WTC11 (cell line): ENCODE measurements around the gene TEKT5.
"Not testable (repeated sequence)": the region's sequence is repeated elsewhere in the genome, so short reads cannot be mapped to it uniquely, and the experiment has no call there.

Experiments used
- JAZF1 ChIP-seq: fragments of 250-450 bp; sonication (Bioruptor Pico); IDR thresholded peaks from 2 replicates; pipeline ENCODE4 v1.9.0; 2021; ENCODE audit warnings: moderate library complexity, mild to moderate bottlenecking, inconsistent platforms
- TF ChIP-seq, protein P1 (sequence below): fragments of 200-600 bp; IDR thresholded peaks from 2 replicates; pipeline ENCODE4 v1.8.0; 2022; ENCODE audit warnings: antibody characterized with exemption
- TF ChIP-seq, protein P2 (sequence below): sonication (generic); formaldehyde crosslinking; IDR thresholded peaks from 2 replicates; pipeline ENCODE4 v1.8.1; 2023; ENCODE audit warnings: mild to moderate bottlenecking, missing genetic modification reagents

DNA sequence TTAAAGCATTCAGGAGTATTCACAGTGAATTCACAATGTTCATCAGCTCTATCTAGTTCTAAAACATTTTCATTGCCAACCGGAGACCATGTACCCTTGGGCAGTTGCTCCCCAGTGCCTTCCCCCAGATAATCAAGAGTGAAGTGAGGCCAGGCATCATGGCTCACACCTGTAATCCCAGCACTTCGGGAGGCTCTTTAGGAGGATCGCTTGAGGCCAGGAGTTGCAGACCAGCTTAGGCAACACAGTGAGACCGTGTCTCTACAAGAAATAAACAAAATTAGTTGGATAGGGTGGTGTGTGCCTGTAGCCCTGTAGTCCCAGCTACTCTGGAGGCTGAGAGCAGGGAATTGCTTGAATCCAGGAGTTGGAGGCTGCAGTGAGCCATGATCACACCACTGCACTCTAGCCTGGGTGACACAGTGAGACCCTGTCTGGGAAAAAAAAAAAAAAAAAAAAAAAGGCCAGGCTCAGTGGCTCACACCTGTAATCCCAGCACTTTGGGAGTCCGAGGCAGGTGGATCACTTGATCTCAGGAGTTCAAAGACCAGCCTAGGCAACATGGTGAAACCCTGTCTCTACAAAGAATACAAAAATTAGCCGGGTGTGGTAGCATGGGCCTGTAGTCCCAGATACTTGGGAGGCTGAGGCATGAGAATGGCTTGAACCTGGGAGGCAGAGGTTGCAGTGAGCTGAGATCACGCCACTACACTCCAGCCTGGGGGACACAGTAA lies 73.3 kb downstream of the TEKT5 start:
- TF ChIP-seq, protein P1, sequence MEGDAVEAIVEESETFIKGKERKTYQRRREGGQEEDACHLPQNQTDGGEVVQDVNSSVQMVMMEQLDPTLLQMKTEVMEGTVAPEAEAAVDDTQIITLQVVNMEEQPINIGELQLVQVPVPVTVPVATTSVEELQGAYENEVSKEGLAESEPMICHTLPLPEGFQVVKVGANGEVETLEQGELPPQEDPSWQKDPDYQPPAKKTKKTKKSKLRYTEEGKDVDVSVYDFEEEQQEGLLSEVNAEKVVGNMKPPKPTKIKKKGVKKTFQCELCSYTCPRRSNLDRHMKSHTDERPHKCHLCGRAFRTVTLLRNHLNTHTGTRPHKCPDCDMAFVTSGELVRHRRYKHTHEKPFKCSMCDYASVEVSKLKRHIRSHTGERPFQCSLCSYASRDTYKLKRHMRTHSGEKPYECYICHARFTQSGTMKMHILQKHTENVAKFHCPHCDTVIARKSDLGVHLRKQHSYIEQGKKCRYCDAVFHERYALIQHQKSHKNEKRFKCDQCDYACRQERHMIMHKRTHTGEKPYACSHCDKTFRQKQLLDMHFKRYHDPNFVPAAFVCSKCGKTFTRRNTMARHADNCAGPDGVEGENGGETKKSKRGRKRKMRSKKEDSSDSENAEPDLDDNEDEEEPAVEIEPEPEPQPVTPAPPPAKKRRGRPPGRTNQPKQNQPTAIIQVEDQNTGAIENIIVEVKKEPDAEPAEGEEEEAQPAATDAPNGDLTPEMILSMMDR: not testable (repeated sequence)
- TF ChIP-seq JAZF1 (CRISPR knock-in tag): not testable (repeated sequence)
- TF ChIP-seq, protein P2, sequence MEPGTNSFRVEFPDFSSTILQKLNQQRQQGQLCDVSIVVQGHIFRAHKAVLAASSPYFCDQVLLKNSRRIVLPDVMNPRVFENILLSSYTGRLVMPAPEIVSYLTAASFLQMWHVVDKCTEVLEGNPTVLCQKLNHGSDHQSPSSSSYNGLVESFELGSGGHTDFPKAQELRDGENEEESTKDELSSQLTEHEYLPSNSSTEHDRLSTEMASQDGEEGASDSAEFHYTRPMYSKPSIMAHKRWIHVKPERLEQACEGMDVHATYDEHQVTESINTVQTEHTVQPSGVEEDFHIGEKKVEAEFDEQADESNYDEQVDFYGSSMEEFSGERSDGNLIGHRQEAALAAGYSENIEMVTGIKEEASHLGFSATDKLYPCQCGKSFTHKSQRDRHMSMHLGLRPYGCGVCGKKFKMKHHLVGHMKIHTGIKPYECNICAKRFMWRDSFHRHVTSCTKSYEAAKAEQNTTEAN (CRISPR knock-in tag): not testable (repeated sequence)
